ENCODE measurements around the gene RAP1GDS1.

The RAP1GDS1 gene

DNA sequence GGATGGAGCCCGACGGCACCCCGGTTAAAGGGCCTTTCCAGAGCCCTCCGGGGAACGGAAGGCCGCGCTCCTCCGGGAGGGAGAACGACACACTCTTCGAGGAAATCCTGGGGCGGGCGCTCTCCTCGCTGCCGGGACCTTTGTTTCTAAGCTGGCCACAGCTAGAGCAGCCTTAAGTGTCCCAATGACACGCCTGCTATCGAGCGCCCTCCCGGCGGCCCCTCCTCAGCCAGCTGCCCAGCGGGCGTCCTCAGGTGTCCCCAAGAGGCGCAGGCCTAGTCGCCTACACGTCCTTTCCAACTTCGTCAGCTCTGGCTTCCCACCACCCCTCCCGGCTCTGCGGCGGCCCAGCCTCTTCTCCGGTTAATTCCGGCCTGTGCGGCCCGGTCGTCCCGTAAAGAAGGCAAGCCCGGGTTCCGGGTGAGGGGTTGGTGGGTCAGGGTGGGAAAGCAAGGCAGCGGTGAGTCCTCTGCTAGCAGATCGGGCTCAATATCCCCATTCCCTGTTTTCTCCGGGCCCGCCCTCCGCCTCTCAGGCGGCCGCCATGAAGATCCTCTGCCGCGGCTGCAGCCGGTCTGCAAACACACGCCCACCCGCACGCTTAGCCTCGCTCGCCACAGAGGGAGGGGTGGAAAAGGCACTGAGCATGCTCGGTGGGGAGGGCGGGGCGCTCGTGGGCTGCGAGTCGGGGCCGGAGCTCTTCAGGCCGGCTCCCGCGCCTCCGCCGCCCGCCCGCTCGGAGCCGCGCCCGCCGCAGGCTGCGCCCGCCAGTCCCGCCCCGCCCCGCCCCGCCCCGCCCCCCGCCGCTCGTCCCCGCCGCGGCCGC, at the start of gene RAP1GDS1:
Gene RAP1GDS1, plus strand, starts transcription at position 806 of the 826 bp plus-strand sequence. CDS start 182 bp downstream, outside the sequence.
- peak; percentile 86 to 91 (median 87) for DNase-seq (ENCODE audit: low read depth in 3 of 3)

DNA sequence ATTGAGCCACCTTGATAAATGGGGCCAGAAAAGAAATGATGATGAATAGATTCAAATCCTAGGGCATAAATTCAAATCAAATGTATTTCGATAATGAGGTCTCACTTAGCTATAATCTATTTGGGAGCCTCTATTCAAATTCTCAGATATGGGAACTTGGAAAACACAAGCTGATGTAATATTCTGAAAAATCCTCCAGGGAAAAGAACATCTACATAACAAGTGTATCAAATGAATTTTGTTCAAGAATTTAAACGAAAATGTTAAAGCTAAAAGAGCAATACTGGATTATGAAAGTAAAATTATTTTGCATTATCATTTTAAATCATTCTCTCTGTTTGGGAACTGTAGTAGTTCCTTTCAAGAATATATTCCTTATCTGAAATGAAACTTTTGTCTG, 38.9 kb upstream of the RAP1GDS1 start:
- DNase-seq (ENCODE audit: low read depth in 3 of 3), result no peak

GRCh38 chr4:98226396-98226795, 34.8 kb upstream of the RAP1GDS1 start:
- no peak for DNase-seq (ENCODE audit: low read depth in 3 of 3)

DNA sequence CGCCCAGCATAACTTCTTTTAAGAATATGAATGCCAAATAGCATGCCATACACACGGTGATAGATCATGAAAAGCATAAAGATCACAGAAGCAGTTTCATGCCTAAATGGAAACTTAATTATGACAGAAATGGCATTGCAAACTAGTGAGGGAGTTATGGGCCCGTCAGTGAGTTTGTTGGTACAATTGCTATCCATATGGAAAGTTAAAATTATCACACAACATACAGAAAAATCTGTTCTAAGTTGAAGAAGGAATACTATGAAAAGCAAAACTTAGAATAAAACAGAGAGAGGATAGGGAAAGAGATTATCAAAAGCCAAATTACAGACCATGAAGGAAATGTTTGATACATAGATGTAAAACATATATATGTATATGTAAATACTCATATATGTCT, 30.2 kb upstream of the RAP1GDS1 start:
- no peak for DNase-seq (ENCODE audit: low read depth in 3 of 3)

GRCh38 chr4:98232202-98232601, 29.0 kb upstream of the RAP1GDS1 start:
- no peak for DNase-seq (ENCODE audit: low read depth in 3 of 3)

DNA sequence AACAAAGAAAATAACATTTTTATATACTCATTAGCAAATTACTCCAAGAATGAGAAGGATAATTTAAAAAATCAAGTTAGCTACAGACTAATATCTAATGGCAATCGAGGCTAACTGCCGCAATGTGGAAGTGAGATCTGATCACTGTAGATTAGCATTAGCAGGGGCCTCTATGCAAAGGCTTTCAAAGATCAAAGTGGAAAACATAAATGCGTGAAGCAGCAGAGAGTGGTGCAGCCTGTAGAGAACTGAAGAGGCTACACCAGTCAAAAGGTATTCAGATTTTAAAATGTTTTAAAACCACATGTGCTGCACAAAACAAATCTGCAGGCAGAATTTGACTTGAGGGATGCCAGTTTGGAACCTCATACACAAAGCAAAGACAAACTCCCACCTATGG, 24.0 kb upstream of the RAP1GDS1 start:
- no peak for DNase-seq (ENCODE audit: low read depth in 3 of 3)

DNA sequence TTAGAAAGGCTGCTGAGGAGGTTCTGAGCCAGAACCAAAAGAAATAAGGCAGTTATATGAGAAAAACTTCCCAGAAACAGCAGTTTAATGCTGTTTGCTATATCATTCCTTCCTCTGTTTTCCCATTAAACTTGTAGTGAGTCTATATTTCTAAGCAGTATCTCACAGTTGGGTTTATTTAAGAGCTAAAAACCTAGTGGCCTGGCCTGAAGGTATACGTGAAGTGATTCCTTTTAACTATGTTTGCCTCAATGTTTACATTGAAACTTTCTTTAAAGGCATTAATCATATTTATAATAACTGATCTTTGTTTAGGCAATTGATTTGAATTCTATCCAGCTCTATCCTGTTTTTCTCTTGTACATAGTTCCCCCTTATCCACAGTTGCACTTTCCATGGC, 19.1 kb upstream of the RAP1GDS1 start:
- no peak for DNase-seq (ENCODE audit: low read depth in 3 of 3)

DNA sequence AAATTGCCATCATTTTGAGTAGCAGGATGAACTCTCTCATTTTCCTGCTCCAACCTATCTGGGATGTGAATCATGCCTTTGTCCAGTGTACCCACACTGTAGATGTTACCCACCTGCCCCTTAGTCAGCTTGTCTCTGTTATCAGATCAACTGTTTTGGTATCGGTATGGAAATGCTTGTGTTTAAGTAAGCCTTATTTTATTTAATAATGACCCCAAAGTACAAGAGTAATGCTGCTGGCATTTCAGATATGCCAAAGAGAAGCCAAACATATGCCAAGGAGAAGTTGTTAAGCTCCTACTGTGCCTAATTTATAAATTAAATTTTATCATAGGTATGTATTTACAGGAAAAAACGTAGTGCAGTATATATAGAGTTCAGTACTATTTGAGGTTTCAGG, 18.6 kb upstream of the RAP1GDS1 start:
- no peak for DNase-seq (ENCODE audit: low read depth in 3 of 3)

DNA sequence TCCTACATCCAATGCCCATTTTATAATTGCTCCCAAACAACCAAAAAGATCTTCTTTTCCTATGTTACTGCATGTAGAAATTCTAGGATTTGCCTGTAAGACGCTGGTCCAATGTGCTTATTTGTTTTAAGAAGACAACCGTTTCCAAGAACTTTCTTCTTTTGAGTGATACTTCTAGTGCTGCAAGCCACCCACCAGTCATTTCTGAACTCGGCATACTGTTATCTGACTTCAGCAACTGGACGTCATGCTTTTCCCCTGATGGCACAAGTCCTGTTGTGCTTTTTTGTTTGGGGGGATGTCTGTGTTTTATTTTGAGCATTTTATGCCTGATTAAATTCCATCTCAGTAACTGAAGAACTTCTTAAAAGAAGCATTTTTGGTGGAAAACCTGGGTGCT, 16.0 kb upstream of the RAP1GDS1 start:
- DNase-seq (ENCODE audit: low read depth in 3 of 3), result no peak

GRCh38 chr4:98248934-98249333, 12.2 kb upstream of the RAP1GDS1 start:
- DNase-seq (ENCODE audit: low read depth in 3 of 3), result no peak

GRCh38 chr4:98249831-98250230, 11.4 kb upstream of the RAP1GDS1 start:
- DNase-seq (ENCODE audit: low read depth in 3 of 3), result no peak

- DNase-seq (ENCODE audit: low read depth in 3 of 3), result no peak
Observed at GRCh38 chr4:98253499-98253898, 7.7 kb upstream of the RAP1GDS1 start.

GRCh38 chr4:98260047-98260578, 1.1 kb upstream of the RAP1GDS1 start:
- no peak for DNase-seq (ENCODE audit: low read depth in 3 of 3)

- DNase-seq (ENCODE audit: low read depth in 3 of 3), result peak; percentile 9 to 34 (median 9)
Observed at GRCh38 chr4:98261405-98262291, 464 bp downstream of the RAP1GDS1 start.

DNA sequence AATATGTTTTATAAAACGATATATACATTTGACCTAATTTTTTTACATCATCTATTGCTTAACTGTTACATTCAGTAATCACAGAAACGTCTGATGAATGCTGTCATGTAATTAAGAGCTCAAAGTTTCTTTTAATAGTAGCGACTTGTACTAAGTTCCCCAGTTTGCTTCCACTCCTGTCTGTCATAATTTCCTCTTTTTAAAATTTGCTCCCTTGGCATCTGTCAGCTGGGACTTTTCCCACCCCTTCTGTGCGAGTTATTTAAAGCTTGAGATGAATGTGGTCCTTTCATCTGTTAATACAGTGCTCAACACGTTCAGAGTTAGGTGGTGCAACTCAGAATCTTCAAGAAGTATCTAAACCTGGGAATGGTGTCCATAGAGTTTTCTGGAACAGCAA, 1.2 kb downstream of the RAP1GDS1 start:
- no peak for DNase-seq (ENCODE audit: low read depth in 3 of 3)

DNA sequence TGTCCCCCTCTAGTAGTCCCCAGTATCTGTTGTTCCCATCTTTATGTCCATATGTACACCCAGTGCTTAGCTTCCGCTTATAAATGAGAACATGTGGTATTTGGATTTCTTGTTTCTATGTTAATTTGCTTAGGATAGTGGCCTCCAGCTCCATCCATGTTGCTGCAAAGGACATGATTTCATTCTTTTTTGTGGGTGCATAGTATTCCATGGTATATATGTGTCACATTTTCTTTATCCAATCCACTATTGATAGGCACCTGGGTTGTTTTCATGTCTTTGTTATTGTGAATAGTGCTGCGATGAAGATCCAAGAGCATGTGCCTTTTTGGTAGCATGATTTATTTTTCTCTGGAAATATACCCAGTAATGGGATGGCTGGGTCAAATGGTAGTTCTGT, 6.3 kb downstream of the RAP1GDS1 start:
- no peak for DNase-seq (ENCODE audit: low read depth in 3 of 3)

DNA sequence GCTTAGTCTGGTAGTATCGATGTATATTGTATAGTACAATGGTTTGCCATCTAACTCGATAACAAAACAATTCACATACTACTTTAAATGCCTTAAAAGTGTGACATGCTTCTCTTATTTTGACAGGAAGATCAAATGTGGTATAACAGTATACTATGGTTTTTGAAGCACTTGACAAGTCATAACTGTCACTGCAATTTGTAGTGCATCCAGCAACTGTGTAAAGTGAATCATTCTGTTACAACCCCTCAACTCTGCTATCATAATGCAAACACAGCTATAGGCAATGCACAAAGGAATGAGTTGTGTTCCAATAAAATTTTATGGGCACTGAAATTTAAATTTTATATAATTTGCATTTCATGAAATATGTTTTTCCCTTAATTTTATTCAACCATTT, 14.0 kb downstream of the RAP1GDS1 start:
- DNase-seq (ENCODE audit: low read depth in 3 of 3), result no peak

- no peak for DNase-seq (ENCODE audit: low read depth in 3 of 3)
Observed at GRCh38 chr4:98283219-98284189, 22.3 kb downstream of the RAP1GDS1 start.

DNA sequence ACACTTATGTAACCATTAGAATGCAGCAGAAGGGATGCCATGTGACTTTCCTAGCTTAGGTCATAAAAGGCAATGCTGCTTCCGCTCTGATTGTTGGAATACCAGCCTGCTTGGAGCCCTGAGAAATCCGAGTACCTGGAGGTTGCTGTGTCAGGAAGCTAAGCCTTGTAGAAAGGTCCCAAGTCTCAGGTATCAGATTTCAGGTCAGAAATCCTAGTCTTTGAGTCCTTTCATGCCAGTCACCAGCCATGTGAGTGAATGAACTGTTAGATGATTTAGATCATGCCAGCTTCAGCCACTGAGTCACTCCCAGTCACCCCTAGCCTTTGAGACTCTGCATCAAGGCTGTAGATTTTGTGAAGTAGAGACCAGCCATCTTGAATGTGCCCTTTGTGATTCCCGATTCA, 23.5 kb downstream of the RAP1GDS1 start:
- DNase-seq (ENCODE audit: low read depth in 3 of 3), result no peak

DNA sequence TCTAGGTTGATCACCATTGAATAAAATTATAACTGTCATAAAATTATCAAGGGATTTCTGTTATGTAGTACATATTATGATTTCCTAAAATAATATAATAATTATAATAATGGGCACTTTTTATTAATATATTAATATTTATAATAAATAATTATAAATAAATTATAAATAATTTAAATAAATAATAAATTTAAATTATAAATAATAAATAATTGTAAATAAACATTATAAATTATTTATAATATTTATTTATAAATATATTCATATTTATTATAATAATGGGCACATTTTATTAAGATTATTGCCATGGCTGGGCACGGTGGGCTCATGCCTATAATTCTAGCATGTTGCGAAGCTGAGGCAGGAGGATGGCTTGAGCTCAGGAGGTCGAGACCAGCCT, 24.5 kb downstream of the RAP1GDS1 start:
- no peak for DNase-seq (ENCODE audit: low read depth in 3 of 3)

GRCh38 chr4:98287328-98287727, 26.1 kb downstream of the RAP1GDS1 start:
- no peak for DNase-seq (ENCODE audit: low read depth in 3 of 3)

All from stimulated activated CD4-positive, alpha-beta T cell treated with anti-CD3 and anti-CD28 coated beads, TNF-alpha, amount 100 ng/mL, for 4 hours (primary cell).